Left lung (tissue), 10 donors: ENCODE data around the gene ZNF816. TPM values are rescaled to one million over a fixed set of nuclear protein-coding genes. Genes with fewer than 3 reads are reported as not detected.
"Not testable (repeated sequence)": the region's sequence is repeated elsewhere in the genome, so short reads cannot be mapped to it uniquely, and the experiment has no call there.

Source experiments
- ATAC-seq: fragments of 200-7000 bp; cut with Tn5 transposase; one replicate; pipeline ENCODE4 v1.9.1; 2020; ENCODE audit warnings: moderate library complexity
- DNase-seq, 4 donors: peaks; one replicate each; pipeline ENCODE4 v3.0.0-alpha.2; 2013 to 2020
- H3K27ac ChIP-seq, 2 donors: fragments of 200-600 bp; sonication (generic) in 1 of 2; one replicate each; pipeline versions ENCODE4 v1.5.0 to v1.8.0; 2020 to 2021
- H3K27me3 ChIP-seq, 2 donors: fragments of 200-600 bp; sonication (generic) in 1 of 2; one replicate each; pipeline versions ENCODE4 v1.5.0 to v1.8.0; 2020 to 2021
- H3K36me3 ChIP-seq, 2 donors: fragments of 200-600 bp; sonication (generic) in 1 of 2; one replicate each; pipeline versions ENCODE4 v1.5.0 to v1.8.0; 2020 to 2021
- H3K4me1 ChIP-seq, 2 donors: fragments of 200-600 bp; one replicate each; pipeline ENCODE4 v1.8.0; 2021
- H3K4me3 ChIP-seq, 2 donors: fragments of 200-600 bp; sonication (generic) in 1 of 2; one replicate each; pipeline versions ENCODE4 v1.5.0 to v1.8.0; 2020 to 2021; ENCODE audit warnings: mild to moderate bottlenecking in 1 of 2
- H3K9me3 ChIP-seq, 2 donors: fragments of 200-600 bp; sonication (generic) in 1 of 2; one replicate each; pipeline versions ENCODE4 v1.5.0 to v1.8.0; 2020 to 2021
- intact Hi-C, 2 donors: fragments of 100-400 bp; cut with DNase I; formaldehyde crosslinking; loops; one replicate each; pipeline versions ENCODE4 v1.11.2 to v1.14.2; 2022
- polyA plus RNA-seq, 6 donors: library from polyadenylated mRNA; unstranded; fragments of 120-200 nt; gene quantifications; one replicate each; pipeline ENCODE4 v1.2.1, GENCODE V29; 2013; ENCODE audit not compliant: insufficient read length in 6 of 6
- total RNA-seq, 2 donors: library from RNA; stranded (reverse); fragmentation: NEBNext Ultra II Directional; extraction: Animal tissue kit (Norgen Biotek cat#: 25700); gene quantifications; one replicate each; pipeline ENCODE4 v1.2.1, GENCODE V29; 2021
- TF ChIP-seq, protein P1 (sequence below), 2 donors: fragments of 200-600 bp; sonication (generic) in 1 of 2; IDR thresholded peaks; one replicate each; pipeline versions ENCODE4 v1.5.0 to v1.8.0; 2021; ENCODE audit warnings: antibody characterized with exemption in 2 of 2
- donor health status: DM: no; HTN: yes; CAD: no.
- donor health status: DM: no; HTN: no; CAD: no.

ZNF816 gene
- total and polyA plus RNA-seq, 8 donors: 10.9 to 23.3 (median 17.8) TPM

DNA sequence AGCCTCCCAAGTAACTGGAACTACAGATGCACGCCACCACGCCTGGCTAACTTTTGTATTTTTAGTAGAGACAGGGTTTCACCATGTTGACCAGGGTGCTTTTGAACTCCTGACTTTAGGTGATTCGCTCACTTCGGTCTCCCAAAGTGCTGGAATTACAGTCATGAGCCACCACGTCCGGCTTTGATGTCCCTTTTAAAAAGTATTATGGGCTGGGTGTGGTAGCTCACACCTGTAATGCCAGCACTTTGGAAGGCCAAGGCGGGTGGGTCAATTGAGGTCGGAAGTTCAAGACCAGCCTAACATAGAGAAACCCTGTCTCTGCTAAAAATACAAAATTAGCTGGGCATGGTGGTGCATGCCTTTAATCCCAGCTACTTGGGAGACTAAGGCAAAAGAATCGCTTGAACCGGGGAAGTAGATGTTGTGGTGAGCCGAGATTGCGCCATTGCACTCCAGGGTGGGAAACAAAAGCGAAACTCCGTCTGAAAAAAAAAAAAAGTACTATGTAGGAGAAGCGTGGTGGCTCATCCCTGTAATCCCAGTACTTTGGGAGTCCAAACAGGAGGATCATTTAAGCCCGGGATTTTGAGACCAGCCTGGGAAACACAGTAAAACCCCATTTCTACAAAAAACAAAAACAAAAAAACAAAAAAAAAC lies 28.2 kb upstream of the ZNF816 start:
- TF ChIP-seq, protein P1, sequence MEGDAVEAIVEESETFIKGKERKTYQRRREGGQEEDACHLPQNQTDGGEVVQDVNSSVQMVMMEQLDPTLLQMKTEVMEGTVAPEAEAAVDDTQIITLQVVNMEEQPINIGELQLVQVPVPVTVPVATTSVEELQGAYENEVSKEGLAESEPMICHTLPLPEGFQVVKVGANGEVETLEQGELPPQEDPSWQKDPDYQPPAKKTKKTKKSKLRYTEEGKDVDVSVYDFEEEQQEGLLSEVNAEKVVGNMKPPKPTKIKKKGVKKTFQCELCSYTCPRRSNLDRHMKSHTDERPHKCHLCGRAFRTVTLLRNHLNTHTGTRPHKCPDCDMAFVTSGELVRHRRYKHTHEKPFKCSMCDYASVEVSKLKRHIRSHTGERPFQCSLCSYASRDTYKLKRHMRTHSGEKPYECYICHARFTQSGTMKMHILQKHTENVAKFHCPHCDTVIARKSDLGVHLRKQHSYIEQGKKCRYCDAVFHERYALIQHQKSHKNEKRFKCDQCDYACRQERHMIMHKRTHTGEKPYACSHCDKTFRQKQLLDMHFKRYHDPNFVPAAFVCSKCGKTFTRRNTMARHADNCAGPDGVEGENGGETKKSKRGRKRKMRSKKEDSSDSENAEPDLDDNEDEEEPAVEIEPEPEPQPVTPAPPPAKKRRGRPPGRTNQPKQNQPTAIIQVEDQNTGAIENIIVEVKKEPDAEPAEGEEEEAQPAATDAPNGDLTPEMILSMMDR (IDR thresholded peaks at IDR 0.05): no peak
- peaks cover 0 to 21% of the 10 kb centered on the region in 2 donors for H3K4me1 ChIP-seq
- ATAC-seq: no peak
- no peak for DNase-seq
- no peak overlapping the region for H3K4me3 ChIP-seq
- no peak overlapping the region for H3K27ac ChIP-seq
- no peaks in the 10 kb centered on the region for H3K27me3 ChIP-seq
- H3K9me3 ChIP-seq: peaks cover 0 to 25% of the 10 kb centered on the region in 2 donors
- H3K36me3 ChIP-seq: peaks cover 0 to 20% of the 10 kb centered on the region in 2 donors
- intact Hi-C loops: no loop called here

DNA sequence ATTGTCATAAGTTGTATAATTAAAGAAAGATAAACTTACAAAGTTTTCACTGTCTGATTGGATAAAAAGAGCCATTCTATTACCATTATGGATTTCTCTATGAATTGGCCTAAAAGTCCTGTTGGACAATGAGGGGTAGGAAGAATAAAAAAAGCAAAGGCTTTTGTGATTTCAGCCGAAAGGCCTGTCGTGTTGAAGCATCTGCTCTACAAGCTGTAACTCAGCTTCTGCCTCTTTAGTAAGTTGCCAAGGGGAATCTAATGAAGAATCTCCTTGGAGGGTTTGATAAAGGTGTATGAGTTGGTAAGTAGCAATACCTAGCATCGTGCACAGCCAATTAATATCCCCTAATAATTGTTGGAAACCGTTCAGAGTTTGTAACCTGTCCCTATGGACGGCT lies 25.8 kb upstream of the ZNF816 start:
- DNase-seq (no peak), ATAC-seq (no peak)
- no peaks in the 10 kb centered on the region for H3K27me3 ChIP-seq
- intact Hi-C loops: no loop called here
- peaks cover 0 to 21% of the 10 kb centered on the region in 2 donors for H3K4me1 ChIP-seq
- TF ChIP-seq, protein P1 (IDR thresholded peaks at IDR 0.05): no peak
- H3K27ac ChIP-seq: no peak overlapping the region
- no peak overlapping the region for H3K4me3 ChIP-seq
- peaks cover 0 to 39% of the 10 kb centered on the region in 2 donors for H3K36me3 ChIP-seq
- H3K9me3 ChIP-seq: peaks cover 0 to 40% of the 10 kb centered on the region in 2 donors

DNA sequence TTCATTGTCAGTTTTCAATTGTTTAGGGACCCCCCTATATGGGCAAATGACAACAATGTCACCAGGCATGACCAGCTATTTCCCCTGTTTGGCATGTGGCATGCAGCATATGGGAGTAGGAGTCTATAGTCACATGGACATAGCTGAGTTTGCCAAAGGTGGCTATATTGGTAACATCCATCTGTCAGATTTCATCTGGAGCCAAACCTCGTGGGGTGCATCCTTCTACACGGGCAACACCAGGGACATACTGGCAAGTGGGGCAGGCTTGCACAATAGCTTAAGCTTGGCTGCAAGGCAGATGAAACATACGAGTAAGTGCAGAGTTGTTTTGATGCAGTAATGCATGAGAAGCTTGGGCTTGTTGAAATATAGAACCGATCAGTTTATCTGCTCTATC lies 24.5 kb upstream of the ZNF816 start:
- H3K9me3 ChIP-seq: peaks cover 0 to 47% of the 10 kb centered on the region in 2 donors
- intact Hi-C loops: no loop called here
- no peak for DNase-seq
- no peak for ATAC-seq
- peaks cover 0 to 39% of the 10 kb centered on the region in 2 donors for H3K36me3 ChIP-seq
- H3K27ac ChIP-seq: no peak overlapping the region
- H3K27me3 ChIP-seq: no peaks in the 10 kb centered on the region
- peaks cover 0 to 13% of the 10 kb centered on the region in 2 donors for H3K4me1 ChIP-seq
- TF ChIP-seq, protein P1 (IDR thresholded peaks at IDR 0.05): no peak
- H3K4me3 ChIP-seq: no peak overlapping the region

DNA sequence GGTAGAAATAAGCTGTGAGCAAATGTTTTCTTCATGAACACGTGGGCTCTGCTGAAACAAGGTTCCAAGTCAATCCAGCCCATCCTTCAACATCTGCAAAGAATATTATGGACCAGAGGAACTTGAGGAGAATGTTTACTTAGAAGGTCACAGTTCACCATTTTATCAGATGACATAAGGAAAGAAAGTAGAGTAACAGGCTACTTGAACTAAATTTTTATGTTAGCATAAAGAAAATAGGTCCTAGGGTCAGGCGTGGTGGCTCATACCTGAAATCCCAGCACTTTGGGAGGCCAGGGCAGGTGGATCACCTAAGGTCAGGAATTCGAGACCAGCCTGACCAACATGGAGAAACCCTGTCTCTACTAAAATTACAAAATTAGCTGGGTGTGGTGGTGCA lies 20.5 kb upstream of the ZNF816 start:
- H3K27ac ChIP-seq, H3K27me3 ChIP-seq, DNase-seq, ATAC-seq, intact Hi-C loops, H3K4me3 ChIP-seq, H3K4me1 ChIP-seq: not testable (repeated sequence)
- Histone ChIP-seq H3K9me3 (peaks cover 0 to 43% of the 10 kb centered on the region in 2 donors), H3K36me3 (peaks cover 0 to 37% of the 10 kb centered on the region in 2 donors)

DNA sequence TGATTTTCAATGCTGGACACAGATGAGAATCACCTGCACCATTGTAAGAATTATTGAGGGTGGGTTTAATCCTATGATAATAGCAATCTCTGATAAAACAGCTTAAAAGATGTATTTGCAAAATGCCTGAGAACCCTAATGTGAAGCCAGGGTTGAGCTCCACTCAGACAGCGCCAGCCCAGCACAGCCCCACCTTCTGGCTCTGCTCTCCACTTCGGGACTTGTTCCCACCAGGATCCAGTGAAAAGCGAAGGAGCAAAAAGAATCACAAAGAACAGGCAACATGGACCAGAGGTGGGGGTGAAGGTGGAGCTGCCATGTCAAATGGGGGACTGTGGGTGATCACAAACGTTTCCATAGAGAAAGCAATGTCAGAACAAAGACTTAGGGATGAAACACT lies 18.6 kb upstream of the ZNF816 start:
- intact Hi-C loops: no loop called here
- no peaks in the 10 kb centered on the region for H3K4me1 ChIP-seq
- H3K27ac ChIP-seq: no peak overlapping the region
- ATAC-seq (no peak), DNase-seq (no peak)
- H3K36me3 ChIP-seq: peaks cover 0 to 28% of the 10 kb centered on the region in 2 donors
- no peak overlapping the region for H3K4me3 ChIP-seq
- H3K9me3 ChIP-seq: peaks cover 0 to 38% of the 10 kb centered on the region in 2 donors
- TF ChIP-seq, protein P1 (IDR thresholded peaks at IDR 0.05): no peak
- H3K27me3 ChIP-seq: no peaks in the 10 kb centered on the region

DNA sequence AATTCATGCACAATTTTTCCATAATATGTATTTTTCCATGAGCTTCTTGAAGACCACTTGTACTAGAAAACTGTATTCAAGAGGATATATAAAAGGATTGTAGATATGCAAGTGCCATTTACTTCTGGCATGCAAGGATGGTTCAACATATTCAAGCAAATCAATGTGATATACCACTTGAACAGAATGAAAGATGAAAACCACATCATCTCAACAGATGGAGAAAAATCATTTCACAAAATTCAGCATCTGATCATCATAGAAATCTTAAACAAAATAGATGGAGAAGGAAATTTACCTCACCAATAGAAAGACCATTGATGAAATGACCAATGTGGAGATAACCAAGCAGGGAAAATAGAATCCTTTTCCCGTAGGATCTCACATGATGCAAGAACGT lies 5.1 kb upstream of the ZNF816 start:
- H3K9me3 ChIP-seq: peaks cover 0 to 50% of the 10 kb centered on the region in 2 donors
- ATAC-seq: no peak
- peaks cover 0 to 22% of the 10 kb centered on the region in 2 donors for H3K36me3 ChIP-seq
- H3K27me3 ChIP-seq: no peaks in the 10 kb centered on the region
- intact Hi-C loops: no loop called here
- H3K4me3 ChIP-seq: no peak overlapping the region
- DNase-seq: no peak
- no peaks in the 10 kb centered on the region for H3K4me1 ChIP-seq
- no peak overlapping the region for H3K27ac ChIP-seq
- TF ChIP-seq, protein P1 (IDR thresholded peaks at IDR 0.05): no peak
